Psoas muscle (tissue), 8 donors: Measurements from ENCODE around the gene GDF15. TPM values are rescaled to one million over a fixed set of nuclear protein-coding genes. Genes with fewer than 3 reads are reported as not detected.
A peak's percentile ranks its signal among the peaks of the same experiment; 100 is the strongest.

Source experiments
- ATAC-seq, 4 donors: fragments of 200-7000 bp; cut with Tn5 transposase; one replicate each; pipeline ENCODE4 v1.9.1; 2020; ENCODE audit warnings: moderate library complexity in 3 of 4, mild to moderate bottlenecking in 2 of 4
- DNase-seq, 2 donors: peaks; one replicate each; pipeline ENCODE4 v3.0.0-alpha.2; 2020
- H3K27ac ChIP-seq: fragments of 200-600 bp; one replicate; pipeline ENCODE4 v1.8.0; 2022
- H3K27me3 ChIP-seq, 3 donors: fragments of 200-600 bp in 1 of 3; one replicate each; pipeline versions ENCODE4 v1.6.1 to v1.8.0; 2013 to 2022; ENCODE audit warnings: low read length in 2 of 3, mild to moderate bottlenecking in 2 of 3, moderate library complexity in 1 of 3; ENCODE audit not compliant: insufficient read depth in 3 of 3
- H3K36me3 ChIP-seq, 2 donors: fragments of 200-600 bp in 1 of 2; one replicate each; pipeline versions ENCODE4 v1.6.1 to v1.8.0; 2013 to 2022; ENCODE audit warnings: low read depth in 1 of 2, mild to moderate bottlenecking in 1 of 2, moderate library complexity in 1 of 2; ENCODE audit not compliant: insufficient read depth in 1 of 2
- H3K4me1 ChIP-seq: fragments of 200-600 bp; one replicate; pipeline ENCODE4 v1.8.0; 2022
- H3K4me3 ChIP-seq: fragments of 200-600 bp; one replicate; pipeline ENCODE4 v1.8.0; 2022; ENCODE audit warnings: mild to moderate bottlenecking
- H3K9me3 ChIP-seq: fragments of 200-600 bp; one replicate; pipeline ENCODE4 v1.8.0; 2022
- WGBS, 3 donors: extraction: QIAGEN DNeasy Blood & Tissue Kit; methylation state at CpG; one replicate each; pipeline versions ENCODE4 v1.1.6 to v1.1.7; 2013; 5-methylcytosine and 5-hydroxymethylcytosine counted together
- intact Hi-C, 2 donors: fragments of 100-400 bp; cut with DNase I; formaldehyde crosslinking; loops; one replicate each; pipeline versions ENCODE4 v1.11.0 to v1.14.2; 2022
- polyA plus RNA-seq, 3 donors: library from polyadenylated mRNA; stranded (reverse); fragments of 200-250 nt; gene quantifications; one replicate each; pipeline ENCODE4 v1.2.3, GENCODE V29; 2013
- total RNA-seq, 4 donors: library from RNA; stranded (reverse); fragmentation: NEBNext Ultra II Directional in 2 of 4; extraction: Animal tissue kit (Norgen Biotek cat#: 25700) in 2 of 4; gene quantifications; one replicate each; pipeline versions ENCODE4 v1.2.1 to v1.2.4, GENCODE V29; 2021 to 2023
- TF ChIP-seq, protein P1 (sequence below): fragments of 200-600 bp; IDR thresholded peaks from one replicate; pipeline ENCODE4 v1.8.0; 2022; ENCODE audit warnings: antibody characterized with exemption
- donor health status: healthy with polysubstance abuse.
- donor health status: DM: no; HTN: no; CAD: no; lungs with moderate emphysema.
- donor health status: Bipolar disorder and iron deficiency.
- donor health status: healthy.
- donor health status: DM: yes; HTN: yes; CAD: no.
- donor health status: DM: no; HTN: no; CAD: no.
- donor health status: DM: no; HTN: no; CAD: no.
- donor health status: DM: yes; HTN: yes; CAD: no.

Gene GDF15
- total and polyA plus RNA-seq, 7 donors, result 0.27 to 37.1 (median 0.99) TPM

DNA sequence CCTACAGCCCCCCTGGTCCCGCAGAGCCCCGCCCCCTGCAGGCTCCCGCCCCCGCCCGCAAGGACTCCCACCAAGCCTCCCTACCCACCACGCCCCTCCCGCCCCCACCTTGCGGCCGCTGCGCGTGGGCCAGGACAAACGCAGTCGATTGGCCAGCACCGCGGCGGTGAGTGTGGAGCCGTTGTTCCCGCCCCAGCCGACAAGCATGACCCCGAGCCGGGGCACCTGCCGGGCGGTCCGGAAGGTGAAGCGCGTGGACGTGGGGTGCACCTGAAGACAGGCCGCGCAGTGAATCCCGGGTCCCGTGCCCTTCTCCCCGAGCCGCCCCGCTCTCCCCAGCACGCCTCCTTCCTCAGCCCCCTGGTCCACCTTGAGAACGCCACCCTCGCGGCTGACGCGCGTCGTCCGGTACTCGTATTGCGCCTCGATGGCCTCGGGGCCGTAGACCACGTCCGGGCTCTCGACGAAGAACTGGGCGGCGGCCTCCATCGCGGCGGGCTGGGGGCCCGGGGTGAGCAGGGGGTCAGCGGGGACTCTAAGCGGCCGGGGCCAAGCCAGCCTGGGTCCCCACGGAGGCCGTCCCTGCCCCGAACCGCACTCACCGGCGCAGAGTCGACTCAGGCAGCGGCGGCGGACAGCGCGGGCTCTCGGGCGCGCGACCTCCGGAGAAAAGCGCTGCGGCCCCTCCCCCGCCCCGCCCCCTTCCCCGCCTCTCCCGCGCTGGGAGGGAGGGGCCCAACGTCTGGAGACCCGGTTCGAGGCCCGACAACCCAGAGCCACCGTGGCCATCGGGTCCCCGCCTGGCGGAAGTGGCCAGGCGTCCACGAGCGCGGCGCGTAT is 51.8 kb downstream of the GDF15 start, which contains the start of gene ISYNA1:
TSS of gene ISYNA1 (minus strand) at position 643 of the 840 bp plus-strand sequence. CDS start at position 489, 154 bp downstream.
- peak; percentile 19 to 35 (median 21) for ATAC-seq
- Histone ChIP-seq H3K4me1 (peaks cover 18% of the 10 kb centered on the region), H3K4me3 (peak within 1 kb of the TSS; percentile 68), H3K9me3 (no peaks in the 10 kb centered on the region), H3K27ac (peak within 1 kb of the TSS; percentile 50), H3K36me3 (peaks cover 0 to 3% of the 10 kb centered on the region in 2 donors), H3K27me3 (peaks cover 0 to 13% (median 6%) of the 10 kb centered on the region in 3 donors)
- DNase-seq, result peak; percentile 62 to 76
- TF ChIP-seq, protein P1, sequence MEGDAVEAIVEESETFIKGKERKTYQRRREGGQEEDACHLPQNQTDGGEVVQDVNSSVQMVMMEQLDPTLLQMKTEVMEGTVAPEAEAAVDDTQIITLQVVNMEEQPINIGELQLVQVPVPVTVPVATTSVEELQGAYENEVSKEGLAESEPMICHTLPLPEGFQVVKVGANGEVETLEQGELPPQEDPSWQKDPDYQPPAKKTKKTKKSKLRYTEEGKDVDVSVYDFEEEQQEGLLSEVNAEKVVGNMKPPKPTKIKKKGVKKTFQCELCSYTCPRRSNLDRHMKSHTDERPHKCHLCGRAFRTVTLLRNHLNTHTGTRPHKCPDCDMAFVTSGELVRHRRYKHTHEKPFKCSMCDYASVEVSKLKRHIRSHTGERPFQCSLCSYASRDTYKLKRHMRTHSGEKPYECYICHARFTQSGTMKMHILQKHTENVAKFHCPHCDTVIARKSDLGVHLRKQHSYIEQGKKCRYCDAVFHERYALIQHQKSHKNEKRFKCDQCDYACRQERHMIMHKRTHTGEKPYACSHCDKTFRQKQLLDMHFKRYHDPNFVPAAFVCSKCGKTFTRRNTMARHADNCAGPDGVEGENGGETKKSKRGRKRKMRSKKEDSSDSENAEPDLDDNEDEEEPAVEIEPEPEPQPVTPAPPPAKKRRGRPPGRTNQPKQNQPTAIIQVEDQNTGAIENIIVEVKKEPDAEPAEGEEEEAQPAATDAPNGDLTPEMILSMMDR, result no peak
- 0 to 1% (median 1%) methylated on average over 55 to 99 of the region's 99 CpGs for WGBS, 3 donors
- intact Hi-C loops, result no loop called here

DNA sequence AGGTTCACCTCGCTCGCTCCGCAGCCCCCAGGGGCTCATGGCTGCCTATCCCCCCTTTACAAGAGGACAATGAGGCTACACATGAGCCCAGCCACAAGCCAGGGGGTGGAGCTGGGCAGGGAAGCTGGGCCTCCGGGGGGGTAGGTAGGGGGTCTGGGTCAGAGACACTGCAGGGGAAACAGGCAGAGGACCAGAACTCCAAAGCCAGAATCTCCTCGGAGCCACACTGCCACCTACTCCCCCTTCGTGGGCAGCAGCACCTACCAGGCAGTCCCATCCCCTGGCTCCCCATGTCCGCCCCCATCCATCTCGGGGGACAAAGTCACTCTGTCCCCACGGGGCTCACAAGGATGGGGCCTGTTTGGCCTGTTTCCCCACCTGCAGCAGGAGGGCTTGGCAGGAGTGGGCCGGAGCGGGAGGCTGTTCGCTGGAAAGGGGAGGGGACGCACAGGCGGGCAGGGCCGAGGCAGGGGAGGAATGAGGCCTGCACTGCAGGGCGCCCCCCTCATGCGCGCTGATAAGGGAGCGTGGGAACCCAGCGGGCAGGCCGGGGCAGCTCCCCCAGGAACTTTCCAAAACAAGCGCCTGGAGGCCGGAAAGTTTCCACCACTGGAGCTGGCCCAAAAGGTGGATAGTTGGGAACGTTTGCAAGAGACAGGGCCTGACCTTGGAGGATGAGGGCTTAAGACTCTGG is 52.5 kb downstream of the GDF15 start:
- H3K27me3 ChIP-seq, result peaks cover 0 to 8% (median 6%) of the 10 kb centered on the region in 3 donors
- peaks cover 18% of the 10 kb centered on the region for H3K4me1 ChIP-seq
- whole genome bisulfite sequencing, 3 donors, result 18 to 24% (median 22%) methylated on average over 20 to 24 of the region's 24 CpGs
- peaks cover 0 to 11% of the 10 kb centered on the region in 2 donors for H3K36me3 ChIP-seq
- peak overlapping the region; percentile 50 for H3K27ac ChIP-seq
- TF ChIP-seq, protein P1, result no peak
- peak overlapping the region; percentile 68 for H3K4me3 ChIP-seq
- H3K9me3 ChIP-seq, result no peaks in the 10 kb centered on the region
- DNase-seq (peak in 1 of 2 donors; percentile 67), ATAC-seq (peak; percentile 9 to 25 (median 12))
- intact Hi-C loops, result no loop called here

Other genes starting within 250 kb of the GDF15 start
- 10 to 100 TPM in 3 of 4 donors, 1 to 10 TPM in 1; 8.6 to 20.8 (median 15.0) TPM for gene PIK3R2, start 233.0 kb upstream of the GDF15 start, total RNA-seq
- gene PIK3R2, start 233.0 kb upstream of the GDF15 start, polyA plus RNA-seq, result 1 to 10 TPM; 4.6 to 6.0 (median 4.7) TPM
- 10 to 100 TPM in 3 of 4 donors, 1 to 10 TPM in 1; 4.3 to 21.5 (median 12.5) TPM for gene IFI30, start 212.3 kb upstream of the GDF15 start, total RNA-seq
- 10 to 100 TPM in 1 of 3 donors, 1 to 10 TPM in 2; 1.4 to 11.7 (median 4.7) TPM for gene IFI30, start 212.3 kb upstream of the GDF15 start, polyA plus RNA-seq
- 10 to 100 TPM in 1 of 4 donors, 1 to 10 TPM in 3; 5.9 to 12.7 (median 8.4) TPM for gene MPV17L2, start 192.9 kb upstream of the GDF15 start, total RNA-seq
- gene MPV17L2, start 192.9 kb upstream of the GDF15 start, polyA plus RNA-seq, result 10 to 100 TPM; 19.9 to 23.3 (median 20.7) TPM
- 1 to 10 TPM in 2 of 4 donors, under 1 TPM in 2; 0.86 to 3.6 (median 1.5) TPM for gene RAB3A, start 182.1 kb upstream of the GDF15 start, total RNA-seq
- gene RAB3A, start 182.1 kb upstream of the GDF15 start, polyA plus RNA-seq, result 1 to 10 TPM in 1 of 3 donors, under 1 TPM in 2; 0.44 to 1.4 (median 0.81) TPM
- gene PDE4C, start 159.7 kb upstream of the GDF15 start, total RNA-seq, result 1 to 10 TPM in 1 of 4 donors, under 1 TPM in 3; 0.27 to 2.5 (median 0.86) TPM
- gene PDE4C, start 159.7 kb upstream of the GDF15 start, polyA plus RNA-seq, result under 1 TPM; 0.43 to 0.86 (median 0.86) TPM
- gene IQCN, start 111.7 kb upstream of the GDF15 start, total RNA-seq, result 1 to 10 TPM in 1 of 4 donors, under 1 TPM in 3; 0.32 to 1.5 (median 0.43) TPM
- under 1 TPM; 0.12 to 0.57 (median 0.17) TPM for gene IQCN, start 111.7 kb upstream of the GDF15 start, polyA plus RNA-seq
- 10 to 100 TPM; 68.0 to 77.1 (median 72.1) TPM for gene JUND, start 104.5 kb upstream of the GDF15 start, total RNA-seq
- 10 to 100 TPM; 22.7 to 40.3 (median 38.9) TPM for gene JUND, start 104.5 kb upstream of the GDF15 start, polyA plus RNA-seq
- gene LSM4, start 63.1 kb upstream of the GDF15 start, total RNA-seq, result 100 to 1,000 TPM in 2 of 4 donors, 10 to 100 TPM in 2; 87.9 to 136 (median 112) TPM
- 100 to 1,000 TPM; 118 to 215 (median 139) TPM for gene LSM4, start 63.1 kb upstream of the GDF15 start, polyA plus RNA-seq
- 10 to 100 TPM; 18.3 to 47.8 (median 31.7) TPM for gene PGPEP1, start 45.6 kb upstream of the GDF15 start, total RNA-seq
- gene PGPEP1, start 45.6 kb upstream of the GDF15 start, polyA plus RNA-seq, result 10 to 100 TPM in 1 of 3 donors, 1 to 10 TPM in 2; 8.0 to 13.8 (median 9.1) TPM
- 1 to 10 TPM; 2.0 to 4.1 (median 2.4) TPM for gene LRRC25, start 11.5 kb downstream of the GDF15 start, total RNA-seq
- gene LRRC25, start 11.5 kb downstream of the GDF15 start, polyA plus RNA-seq, result 1 to 10 TPM in 2 of 3 donors, under 1 TPM in 1; 0.65 to 5.2 (median 1.3) TPM
- 10 to 100 TPM; 29.1 to 46.1 (median 29.6) TPM for gene SSBP4, start 33.2 kb downstream of the GDF15 start, total RNA-seq
- gene SSBP4, start 33.2 kb downstream of the GDF15 start, polyA plus RNA-seq, result 10 to 100 TPM; 25.8 to 37.8 (median 28.6) TPM
- 10 to 100 TPM in 3 of 4 donors, 1 to 10 TPM in 1; 9.8 to 17.0 (median 10.9) TPM for gene ISYNA1, start 52.0 kb downstream of the GDF15 start, total RNA-seq
- gene ISYNA1, start 52.0 kb downstream of the GDF15 start, polyA plus RNA-seq, result 1 to 10 TPM; 6.3 to 8.6 (median 8.0) TPM
- 10 to 100 TPM; 17.5 to 40.2 (median 24.9) TPM for gene ELL, start 135.9 kb downstream of the GDF15 start, total RNA-seq
- gene ELL, start 135.9 kb downstream of the GDF15 start, polyA plus RNA-seq, result 10 to 100 TPM in 1 of 3 donors, 1 to 10 TPM in 2; 7.5 to 12.3 (median 9.2) TPM
- 100 to 1,000 TPM in 2 of 4 donors, 10 to 100 TPM in 2; 94.4 to 137 (median 113) TPM for gene FKBP8, start 157.4 kb downstream of the GDF15 start, total RNA-seq
- 100 to 1,000 TPM in 2 of 3 donors, 10 to 100 TPM in 1; 92.8 to 143 (median 138) TPM for gene FKBP8, start 157.4 kb downstream of the GDF15 start, polyA plus RNA-seq
- 10 to 100 TPM; 38.9 to 76.5 (median 50.8) TPM for gene KXD1, start 171.7 kb downstream of the GDF15 start, total RNA-seq
- gene KXD1, start 171.7 kb downstream of the GDF15 start, polyA plus RNA-seq, result 100 to 1,000 TPM in 2 of 3 donors, 10 to 100 TPM in 1; 84.6 to 144 (median 122) TPM
- gene UBA52, start 185.7 kb downstream of the GDF15 start, total RNA-seq, result 1,000 to 10,000 TPM in 2 of 4 donors, 100 to 1,000 TPM in 2; 979 to 1,082 (median 1,028) TPM
- 1,000 to 10,000 TPM in 2 of 3 donors, 100 to 1,000 TPM in 1; 877 to 1,553 (median 1,005) TPM for gene UBA52, start 185.7 kb downstream of the GDF15 start, polyA plus RNA-seq
- 100 to 1,000 TPM in 1 of 4 donors, 10 to 100 TPM in 3; 52.1 to 105 (median 92.0) TPM for gene REX1BD, start 202.6 kb downstream of the GDF15 start, total RNA-seq
- 100 to 1,000 TPM in 1 of 3 donors, 10 to 100 TPM in 2; 67.7 to 105 (median 80.7) TPM for gene REX1BD, start 202.6 kb downstream of the GDF15 start, polyA plus RNA-seq
- gene CRLF1, start 220.6 kb downstream of the GDF15 start, total RNA-seq, result 10 to 100 TPM in 3 of 4 donors, 1 to 10 TPM in 1; 8.3 to 20.2 (median 14.2) TPM
- gene CRLF1, start 220.6 kb downstream of the GDF15 start, polyA plus RNA-seq, result 10 to 100 TPM; 15.6 to 28.4 (median 19.3) TPM
- 1 to 10 TPM in 3 of 4 donors, under 1 TPM in 1; 0.79 to 3.2 (median 2.6) TPM for gene TMEM59L, start 226.7 kb downstream of the GDF15 start, total RNA-seq
- 1 to 10 TPM in 2 of 3 donors, under 1 TPM in 1; 0.85 to 4.8 (median 1.5) TPM for gene TMEM59L, start 226.7 kb downstream of the GDF15 start, polyA plus RNA-seq